C4-2B (cell line): ENCODE measurements around the gene DSCAM.

Source experiments
- CTCF ChIP-seq: fragments of 450-650 bp; conservative IDR thresholded peaks from 2 replicates; pipeline ENCODE4 v1.5.1; 2017; ENCODE audit warnings: mild to moderate bottlenecking
- ZFX ChIP-seq: fragments of 450-650 bp; IDR thresholded peaks from 2 replicates; pipeline ENCODE4 v1.6.1; 2017

GRCh38 chr21:40191616-40192015 is 655.3 kb downstream of the DSCAM start:
- TF ChIP-seq CTCF (no peak), ZFX (no peak)
